Urinary bladder (tissue), 4 donors: ENCODE data around the gene CARD11. TPM values are rescaled to one million over a fixed set of nuclear protein-coding genes. Genes with fewer than 3 reads are reported as not detected.

Source experiments
- DNase-seq: peaks from one replicate; pipeline ENCODE4 v3.0.0-alpha.2; 2015; ENCODE audit errors: extremely low spot score
- H3K27ac ChIP-seq: one replicate; pipeline ENCODE4 v1.5.1; 2013; ENCODE audit warnings: low read depth, mild to moderate bottlenecking, moderate library complexity
- H3K36me3 ChIP-seq: one replicate; pipeline ENCODE4 v1.6.1; 2013; ENCODE audit warnings: mild to moderate bottlenecking, moderate library complexity; ENCODE audit not compliant: insufficient read depth
- H3K4me1 ChIP-seq: one replicate; pipeline ENCODE4 v1.6.1; 2013; ENCODE audit warnings: mild to moderate bottlenecking, moderate library complexity; ENCODE audit not compliant: insufficient read depth
- H3K4me3 ChIP-seq: one replicate; pipeline ENCODE4 v1.5.1; 2013; ENCODE audit warnings: low read depth, low read length
- WGBS: extraction: QIAGEN DNeasy Blood & Tissue Kit; methylation state at CpG from one replicate; pipeline ENCODE4 v1.1.7; 2013; 5-methylcytosine and 5-hydroxymethylcytosine counted together
- polyA plus RNA-seq: library from polyadenylated mRNA; stranded (reverse); fragments of 200-250 nt; gene quantifications from one replicate; pipeline ENCODE4 v1.2.3, GENCODE V29; 2013
- total RNA-seq: library from RNA; depleted of rRNA; stranded (reverse); fragments of >200 nt; gene quantifications from one replicate; pipeline ENCODE4 v1.2.3, GENCODE V29; 2014
- donor health status: healthy with polysubstance abuse.
- donor health status: healthy.

CARD11 gene
- total and polyA plus RNA-seq, 2 donors: 5.0 to 5.4 TPM

DNA sequence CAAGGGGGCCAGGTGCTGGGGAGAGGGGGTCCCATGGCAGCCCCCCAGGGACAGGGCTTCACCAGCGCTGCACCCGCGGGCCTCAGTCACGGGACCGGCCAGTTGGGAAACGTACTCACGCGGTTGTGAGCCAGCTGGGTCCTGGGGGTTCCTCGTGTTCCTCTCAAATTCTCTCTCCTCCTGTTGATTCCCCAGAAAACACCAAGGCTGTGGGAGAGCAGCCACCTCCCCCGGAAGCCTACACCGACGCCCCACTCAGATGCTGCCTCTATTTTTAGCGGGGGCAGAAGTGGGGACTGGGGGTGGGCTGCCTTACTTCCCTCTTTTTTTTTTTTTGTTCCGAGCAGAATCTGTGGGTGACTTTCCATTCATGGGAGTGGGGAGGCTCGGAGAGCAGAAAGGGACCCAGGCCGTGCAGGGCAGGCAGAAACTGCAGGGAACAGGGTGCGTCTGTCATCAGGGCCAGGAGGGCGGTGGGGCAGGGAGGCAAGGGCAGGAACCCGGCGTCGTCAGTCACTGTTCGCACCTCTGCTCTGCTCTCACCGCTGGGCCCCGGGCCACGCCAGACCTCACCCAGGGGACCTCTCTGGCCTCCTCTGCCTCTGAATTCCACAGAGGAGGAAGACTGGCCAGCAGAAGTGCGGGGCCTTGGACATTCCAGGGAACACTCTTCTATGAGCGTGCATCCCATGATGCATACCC lies 63.1 kb downstream of the CARD11 start:
- DNase-seq: no peak
- no peak overlapping the region for H3K4me3 ChIP-seq
- H3K36me3 ChIP-seq: no peaks in the 10 kb centered on the region
- H3K27ac ChIP-seq: no peak overlapping the region
- 83% methylated on average over 27 of the region's 27 CpGs for WGBS
- no peaks in the 10 kb centered on the region for H3K4me1 ChIP-seq

GRCh38 chr7:2979951-2980350 lies 63.7 kb downstream of the CARD11 start:
- DNase-seq: no peak
- Histone ChIP-seq H3K36me3 (no peaks in the 10 kb centered on the region), H3K27ac (no peak overlapping the region), H3K4me3 (no peak overlapping the region), H3K4me1 (no peaks in the 10 kb centered on the region)
- 77% methylated on average over 13 of the region's 13 CpGs for WGBS

DNA sequence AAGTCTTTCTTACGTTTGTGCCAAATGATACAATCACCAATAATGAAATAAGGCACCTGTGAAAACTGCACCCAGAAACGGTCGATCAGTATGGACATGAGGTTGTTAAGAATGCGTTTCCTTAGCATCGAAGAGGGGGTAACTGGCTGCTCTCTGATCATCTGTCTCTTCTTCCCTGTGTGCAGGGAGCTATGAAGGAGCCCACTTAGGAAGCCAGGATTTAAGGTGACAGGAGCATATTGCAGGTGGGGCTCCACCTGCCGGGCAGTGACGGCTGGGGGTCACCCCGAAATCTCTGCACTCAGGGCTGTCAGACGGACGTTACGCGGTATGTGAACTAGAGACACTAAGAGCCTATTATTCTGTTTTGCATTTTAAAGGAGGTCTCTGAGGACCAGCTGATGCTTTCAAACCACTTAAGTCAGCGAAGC lies 64.5 kb downstream of the CARD11 start:
- Histone ChIP-seq H3K27ac (no peak overlapping the region), H3K4me3 (no peak overlapping the region), H3K4me1 (no peaks in the 10 kb centered on the region), H3K36me3 (no peaks in the 10 kb centered on the region)
- WGBS: 49% methylated on average over 13 of the region's 13 CpGs
- DNase-seq: no peak

- H3K27ac ChIP-seq: no peak overlapping the region
- H3K36me3 ChIP-seq: no peaks in the 10 kb centered on the region
- H3K4me1 ChIP-seq: no peaks in the 10 kb centered on the region
- 17% methylated on average over 15 of the region's 15 CpGs for WGBS
- DNase-seq: no peak
- H3K4me3 ChIP-seq: no peak overlapping the region
These were observed 65.3 kb downstream of the CARD11 start for GRCh38 chr7:2978408-2978807.

DNA sequence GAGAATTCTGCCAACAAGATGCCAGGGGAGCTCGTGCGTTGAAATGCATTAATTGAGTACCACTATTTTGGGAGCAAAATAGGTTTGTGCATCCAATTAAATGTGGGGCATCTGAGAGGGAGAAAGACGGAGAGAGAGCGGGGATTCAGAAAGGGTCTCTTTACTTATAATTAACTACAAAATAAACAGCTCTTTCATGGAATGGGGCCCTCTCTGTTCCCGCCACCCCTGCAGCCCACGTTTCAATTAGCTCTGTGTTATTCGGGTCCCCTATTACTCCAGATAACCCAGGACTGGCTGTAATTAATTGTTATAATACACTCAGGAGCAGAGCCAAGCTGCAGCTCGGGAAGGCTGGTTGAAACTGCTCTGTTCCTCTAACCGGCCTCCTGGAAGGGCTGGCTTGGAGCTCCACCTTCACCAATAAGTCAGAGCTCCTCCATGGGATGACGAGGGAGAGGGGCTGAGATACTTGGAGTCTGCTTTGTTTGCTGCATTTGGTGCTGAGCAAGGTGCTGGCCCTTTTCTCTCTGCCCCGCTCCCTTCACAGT lies 67.8 kb downstream of the CARD11 start:
- WGBS: 67% methylated on average over 11 of the region's 11 CpGs
- Histone ChIP-seq H3K27ac (no peak overlapping the region), H3K36me3 (no peaks in the 10 kb centered on the region), H3K4me3 (no peak overlapping the region), H3K4me1 (no peaks in the 10 kb centered on the region)
- DNase-seq: no peak

GRCh38 chr7:2974093-2974819 lies 69.4 kb downstream of the CARD11 start:
- Histone ChIP-seq H3K36me3 (no peaks in the 10 kb centered on the region), H3K4me1 (no peaks in the 10 kb centered on the region)
- 88% methylated on average over 13 of the region's 13 CpGs for WGBS

GRCh38 chr7:2972835-2973161 lies 70.9 kb downstream of the CARD11 start:
- Histone ChIP-seq H3K4me1 (no peaks in the 10 kb centered on the region), H3K27ac (no peak overlapping the region), H3K36me3 (no peaks in the 10 kb centered on the region), H3K4me3 (no peak overlapping the region)
- 91% methylated on average over 10 of the region's 10 CpGs for WGBS
- DNase-seq: no peak

More at GRCh38 chr7:2974093-2974819, 69.4 kb downstream of the CARD11 start:
- no peak for DNase-seq
- Histone ChIP-seq H3K4me3 (no peak overlapping the region), H3K27ac (no peak overlapping the region)

GRCh38 chr7:2971914-2972834 lies 71.5 kb downstream of the CARD11 start:
- H3K27ac ChIP-seq: no peak overlapping the region
- H3K4me3 ChIP-seq: no peak overlapping the region
- WGBS: 65% methylated on average over 7 of the region's 7 CpGs
- H3K36me3 ChIP-seq: no peaks in the 10 kb centered on the region
- no peaks in the 10 kb centered on the region for H3K4me1 ChIP-seq
- DNase-seq: no peak

GRCh38 chr7:2970861-2971260 lies 72.8 kb downstream of the CARD11 start:
- no peaks in the 10 kb centered on the region for H3K4me1 ChIP-seq
- 67% methylated on average over 11 of the region's 11 CpGs for WGBS

DNA sequence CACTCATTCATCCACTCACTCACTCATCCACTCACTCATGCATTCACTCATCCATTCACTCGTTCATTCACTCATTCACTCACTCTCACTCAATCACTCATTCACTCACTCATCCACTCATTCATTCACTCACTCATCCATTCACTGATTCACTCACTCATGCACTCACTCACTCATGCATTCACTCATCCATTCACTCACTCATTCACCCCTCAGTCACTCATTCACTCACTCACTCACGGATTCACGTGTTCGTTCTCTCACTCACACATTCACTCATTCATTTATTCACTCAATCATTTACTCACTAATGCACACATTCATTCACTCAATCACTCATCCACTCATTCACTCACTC lies 73.4 kb downstream of the CARD11 start:
- Histone ChIP-seq H3K27ac (no peak overlapping the region), H3K4me3 (no peak overlapping the region), H3K36me3 (no peaks in the 10 kb centered on the region), H3K4me1 (no peaks in the 10 kb centered on the region)
- DNase-seq: no peak
- 94% methylated on average over 4 of the region's 4 CpGs for WGBS

More at GRCh38 chr7:2970861-2971260, 72.8 kb downstream of the CARD11 start:
- no peak for DNase-seq
- Histone ChIP-seq H3K27ac (no peak overlapping the region), H3K36me3 (no peaks in the 10 kb centered on the region), H3K4me3 (no peak overlapping the region)

DNA sequence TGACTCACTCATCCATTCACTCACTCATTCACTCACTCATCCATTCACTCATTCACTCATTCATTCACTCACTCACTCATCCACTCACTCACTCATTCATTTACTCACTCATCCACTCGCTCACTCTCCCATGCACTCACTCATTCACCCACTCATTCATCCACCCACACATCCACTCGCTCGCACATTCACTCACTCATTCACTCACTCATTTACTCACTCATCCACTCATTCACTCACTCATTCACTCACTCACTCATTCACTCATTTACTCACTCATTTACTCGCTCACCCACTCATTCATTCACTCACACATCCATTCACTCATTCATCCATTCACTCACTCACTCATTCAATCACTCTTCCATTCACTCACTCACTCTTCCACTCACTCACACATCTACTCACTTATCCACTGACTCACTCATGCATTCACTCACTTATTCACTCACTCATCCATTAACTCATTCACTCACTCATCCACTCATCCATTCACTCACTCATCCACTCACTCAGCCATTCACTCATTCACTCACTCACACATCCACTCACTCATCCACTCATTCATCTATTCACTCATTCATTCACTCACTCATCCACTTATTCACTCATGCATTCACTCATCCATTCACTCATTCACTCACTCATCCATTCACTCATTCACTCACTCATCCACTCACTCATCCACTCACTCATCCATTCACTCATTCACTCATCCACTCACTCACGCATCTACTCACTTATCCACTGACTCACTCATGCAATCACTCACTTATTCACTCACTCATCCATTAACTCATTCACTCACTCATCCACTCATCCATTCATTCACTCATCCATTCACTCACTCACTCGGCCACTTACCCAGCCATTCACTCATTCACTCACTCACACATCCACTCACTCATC lies 74.0 kb downstream of the CARD11 start:
- no peaks in the 10 kb centered on the region for H3K4me1 ChIP-seq
- no peak overlapping the region for H3K4me3 ChIP-seq
- no peak overlapping the region for H3K27ac ChIP-seq
- no peaks in the 10 kb centered on the region for H3K36me3 ChIP-seq
- WGBS: 95% methylated on average over 6 of the region's 6 CpGs
- no peak for DNase-seq

- no peak for DNase-seq
- Histone ChIP-seq H3K4me3 (no peak overlapping the region), H3K27ac (no peak overlapping the region), H3K4me1 (no peaks in the 10 kb centered on the region), H3K36me3 (no peaks in the 10 kb centered on the region)
- WGBS: 90% methylated on average over 13 of the region's 13 CpGs
These were observed 74.9 kb downstream of the CARD11 start for GRCh38 chr7:2968616-2969397.
